ENCODE measurements around the gene SOAT1. TPM values are rescaled to one million over a fixed set of nuclear protein-coding genes. Genes with fewer than 3 reads are reported as not detected.

The SOAT1 gene
- total RNA-seq, 2 experiments from 2014 or later: 76.1 to 78.3 TPM

DNA sequence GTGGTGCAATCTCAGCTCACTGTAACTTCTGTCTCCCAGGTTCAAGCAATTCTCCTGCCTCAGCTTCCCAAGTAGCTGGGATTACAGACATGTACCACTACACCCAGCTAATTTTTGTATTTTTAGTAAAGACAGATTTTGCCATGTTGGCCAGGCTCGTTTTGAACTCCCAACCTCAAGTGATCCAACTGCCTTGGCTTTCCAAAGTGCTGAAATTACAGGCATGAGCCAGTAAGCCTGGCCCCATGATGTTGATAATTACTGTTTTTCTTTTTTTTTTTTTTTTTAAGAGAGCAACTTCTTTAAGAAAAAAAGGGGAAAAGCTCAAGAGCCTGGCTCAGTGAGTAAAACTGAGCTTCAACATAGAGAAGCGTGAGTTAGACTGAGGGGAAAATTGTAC is 9.6 kb upstream of the SOAT1 start:
- H3K4me1 Mint-ChIP-seq (ENCODE audit: low read depth): no peaks in the 10 kb centered on the region
- no peak for ATAC-seq
- ChIA-PET POLR2A (interaction anchor here (1.3 kb wide), 1 partner anchor 10 kb away, joined by 4 read pairs; the partner anchor contains the start of gene SOAT1), CTCF (no interaction called here)
- DNase-seq: no peak
- no peak overlapping the region for H3K27ac Mint-ChIP-seq
- H3K4me3 Mint-ChIP-seq: no peak overlapping the region
- H3K27me3 Mint-ChIP-seq (ENCODE audit: low read depth): no peaks in the 10 kb centered on the region
- H3K36me3 Mint-ChIP-seq (ENCODE audit: low read depth): peaks cover 2% of the 10 kb centered on the region
- peaks cover 1% of the 10 kb centered on the region for H3K9me3 Mint-ChIP-seq (ENCODE audit: insufficient read depth)

- DNase-seq: no peak
- H3K36me3 Mint-ChIP-seq (ENCODE audit: low read depth): no peaks in the 10 kb centered on the region
These were observed 5.7 kb upstream of the SOAT1 start for GRCh38 chr1:179287946-179288345.

GRCh38 chr1:179288977-179289376 is 4.6 kb upstream of the SOAT1 start:
- Mint-ChIP-seq H3K27me3 (ENCODE audit: low read depth) (no peaks in the 10 kb centered on the region), H3K9me3 (ENCODE audit: insufficient read depth) (no peaks in the 10 kb centered on the region), H3K4me1 (ENCODE audit: low read depth) (peaks cover 12% of the 10 kb centered on the region), H3K27ac (no peak overlapping the region), H3K4me3 (no peak overlapping the region), H3K36me3 (ENCODE audit: low read depth) (no peaks in the 10 kb centered on the region)
- CTCF ChIA-PET: no interaction called here
- POLR2A ChIA-PET: no interaction called here
- DNase-seq (no peak), ATAC-seq (no peak)

More at GRCh38 chr1:179287946-179288345, 5.7 kb upstream of the SOAT1 start:
- ATAC-seq: no peak
- H3K4me1 Mint-ChIP-seq (ENCODE audit: low read depth): peaks cover 6% of the 10 kb centered on the region
- no peak overlapping the region for H3K4me3 Mint-ChIP-seq
- CTCF ChIA-PET: no interaction called here
- no peak overlapping the region for H3K27ac Mint-ChIP-seq
- H3K9me3 Mint-ChIP-seq (ENCODE audit: insufficient read depth): no peaks in the 10 kb centered on the region
- POLR2A ChIA-PET: no interaction called here
- H3K27me3 Mint-ChIP-seq (ENCODE audit: low read depth): no peaks in the 10 kb centered on the region

DNA sequence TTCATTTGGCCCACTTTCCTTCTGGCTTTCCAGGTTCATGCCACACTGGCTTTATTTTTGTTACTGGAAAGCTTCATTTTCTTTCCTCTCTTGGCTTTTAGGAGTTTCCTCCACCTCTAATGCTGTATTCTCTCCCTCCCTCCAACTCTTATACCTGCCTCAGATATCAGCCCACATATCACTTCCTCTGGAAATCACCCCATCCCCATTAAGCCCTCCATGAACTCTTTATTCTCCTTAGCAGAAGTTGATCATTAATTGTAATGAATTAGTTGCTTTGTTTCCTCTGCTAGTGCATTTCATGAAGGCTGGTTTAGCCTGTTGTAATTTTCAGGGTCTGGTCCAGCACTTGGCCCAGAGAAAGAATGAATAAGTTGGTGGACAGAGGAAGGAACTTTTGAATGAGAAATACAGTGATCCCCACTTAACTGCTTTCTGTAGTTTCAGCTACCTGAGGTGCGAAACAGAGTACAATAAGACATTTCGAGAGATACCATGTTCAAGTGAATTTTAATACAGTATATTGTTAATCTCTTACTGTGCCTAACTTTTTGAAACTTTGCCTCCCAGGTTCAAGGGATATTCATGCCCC is 1.7 kb downstream of the SOAT1 start:
- Mint-ChIP-seq H3K27me3 (ENCODE audit: low read depth) (no peaks in the 10 kb centered on the region), H3K36me3 (ENCODE audit: low read depth) (peaks cover 30% of the 10 kb centered on the region), H3K9me3 (ENCODE audit: insufficient read depth) (no peaks in the 10 kb centered on the region), H3K27ac (peak overlapping the region; percentile 92), H3K4me3 (peak overlapping the region; percentile 96), H3K4me1 (ENCODE audit: low read depth) (peaks cover 60% of the 10 kb centered on the region)
- ChIA-PET CTCF (interaction anchor here (0.9 to 3.2 kb wide), 3 partner anchors 70 to 214 kb away, joined by 3 to 16 read pairs (median 15); partner anchors contain the start of genes AXDND1 and TOR3A), POLR2A (interaction anchor here (1.2 to 2.6 kb wide), 4 partner anchors 70 to 588 kb away, joined by 3 to 16 read pairs (median 9); partner anchors contain the start of genes AXDND1 and TOR3A)
- DNase-seq (no peak), ATAC-seq (no peak)

- peak overlapping the region; percentile 25 for H3K4me3 Mint-ChIP-seq
- ChIA-PET POLR2A (no interaction called here), CTCF (interaction anchor here (1.0 to 1.7 kb wide), 2 partner anchors 9 to 72 kb away, joined by 3 to 4 read pairs; no protein-coding TSS in a partner anchor)
- DNase-seq: no peak
- ATAC-seq: no peak
- H3K27ac Mint-ChIP-seq: peak overlapping the region; percentile 81
- peaks cover 69% of the 10 kb centered on the region for H3K4me1 Mint-ChIP-seq (ENCODE audit: low read depth)
- no peaks in the 10 kb centered on the region for H3K9me3 Mint-ChIP-seq (ENCODE audit: insufficient read depth)
- H3K27me3 Mint-ChIP-seq (ENCODE audit: low read depth): no peaks in the 10 kb centered on the region
- H3K36me3 Mint-ChIP-seq (ENCODE audit: low read depth): peaks cover 35% of the 10 kb centered on the region
These were observed 2.9 kb downstream of the SOAT1 start for GRCh38 chr1:179296356-179297104.

GRCh38 chr1:179297105-179297378 is 3.4 kb downstream of the SOAT1 start:
- H3K27me3 Mint-ChIP-seq (ENCODE audit: low read depth): no peaks in the 10 kb centered on the region
- DNase-seq (no peak), ATAC-seq (no peak)
- H3K36me3 Mint-ChIP-seq (ENCODE audit: low read depth): peaks cover 39% of the 10 kb centered on the region
- no peaks in the 10 kb centered on the region for H3K9me3 Mint-ChIP-seq (ENCODE audit: insufficient read depth)
- POLR2A ChIA-PET: no interaction called here
- peak overlapping the region; percentile 81 for H3K27ac Mint-ChIP-seq
- peak overlapping the region; percentile 12 for H3K4me3 Mint-ChIP-seq
- CTCF ChIA-PET: interaction anchor here (1.0 to 1.7 kb wide), 2 partner anchors 9 to 71 kb away, joined by 3 to 4 read pairs; no protein-coding TSS in a partner anchor
- H3K4me1 Mint-ChIP-seq (ENCODE audit: low read depth): peaks cover 74% of the 10 kb centered on the region

GRCh38 chr1:179298952-179299351 is 5.4 kb downstream of the SOAT1 start:
- Mint-ChIP-seq H3K9me3 (ENCODE audit: insufficient read depth) (no peaks in the 10 kb centered on the region), H3K27ac (peak overlapping the region; percentile 90), H3K4me3 (peak overlapping the region; percentile 55), H3K4me1 (ENCODE audit: low read depth) (peaks cover 66% of the 10 kb centered on the region), H3K36me3 (ENCODE audit: low read depth) (peaks cover 56% of the 10 kb centered on the region), H3K27me3 (ENCODE audit: low read depth) (no peaks in the 10 kb centered on the region)
- CTCF ChIA-PET: no interaction called here
- POLR2A ChIA-PET: no interaction called here
- DNase-seq: peak; percentile 81
- peak; percentile 93 for ATAC-seq

DNA sequence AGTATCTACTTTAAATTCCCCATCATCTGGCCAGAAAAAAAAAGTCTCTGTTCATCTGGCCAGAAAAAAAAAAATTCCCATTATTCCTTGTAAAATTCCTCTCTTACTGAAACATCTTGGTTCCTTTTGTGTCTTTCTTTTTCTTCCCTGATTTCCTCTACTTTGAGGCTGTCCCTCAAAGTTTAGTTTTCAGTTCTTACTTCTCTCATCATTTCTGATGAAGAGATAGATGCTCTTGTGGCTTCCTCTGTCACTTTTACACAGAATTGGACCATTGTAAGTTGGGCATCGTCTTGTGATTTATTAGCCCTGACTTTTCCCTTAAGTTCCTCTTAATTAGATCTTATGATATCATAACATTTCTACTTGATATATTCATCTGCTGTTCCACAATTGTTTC is 6.5 kb downstream of the SOAT1 start:
- peak overlapping the region; percentile 83 for H3K27ac Mint-ChIP-seq
- CTCF ChIA-PET: no interaction called here
- no peak for ATAC-seq

GRCh38 chr1:179302070-179302469 is 8.5 kb downstream of the SOAT1 start:
- Mint-ChIP-seq H3K27me3 (ENCODE audit: low read depth) (no peaks in the 10 kb centered on the region), H3K9me3 (ENCODE audit: insufficient read depth) (no peaks in the 10 kb centered on the region), H3K36me3 (ENCODE audit: low read depth) (peaks cover 64% of the 10 kb centered on the region), H3K27ac (no peak overlapping the region), H3K4me1 (ENCODE audit: low read depth) (peaks cover 51% of the 10 kb centered on the region), H3K4me3 (no peak overlapping the region)
- ATAC-seq (no peak), DNase-seq (no peak)
- ChIA-PET CTCF (no interaction called here), POLR2A (no interaction called here)

More for the DNA sequence above, 6.5 kb downstream of the SOAT1 start:
- peaks cover 61% of the 10 kb centered on the region for H3K36me3 Mint-ChIP-seq (ENCODE audit: low read depth)
- H3K9me3 Mint-ChIP-seq (ENCODE audit: insufficient read depth): no peaks in the 10 kb centered on the region
- peak overlapping the region; percentile 51 for H3K4me3 Mint-ChIP-seq
- POLR2A ChIA-PET: no interaction called here
- H3K4me1 Mint-ChIP-seq (ENCODE audit: low read depth): peaks cover 63% of the 10 kb centered on the region
- H3K27me3 Mint-ChIP-seq (ENCODE audit: low read depth): no peaks in the 10 kb centered on the region
- DNase-seq: no peak

- CTCF ChIA-PET: interaction anchor here (1.2 kb wide), 1 partner anchor 9 kb away, joined by 4 read pairs; the partner anchor contains the start of gene SOAT1
- H3K36me3 Mint-ChIP-seq (ENCODE audit: low read depth): peaks cover 66% of the 10 kb centered on the region
- peaks cover 40% of the 10 kb centered on the region for H3K4me1 Mint-ChIP-seq (ENCODE audit: low read depth)
These were observed 9.7 kb downstream of the SOAT1 start for GRCh38 chr1:179303200-179303785.

DNA sequence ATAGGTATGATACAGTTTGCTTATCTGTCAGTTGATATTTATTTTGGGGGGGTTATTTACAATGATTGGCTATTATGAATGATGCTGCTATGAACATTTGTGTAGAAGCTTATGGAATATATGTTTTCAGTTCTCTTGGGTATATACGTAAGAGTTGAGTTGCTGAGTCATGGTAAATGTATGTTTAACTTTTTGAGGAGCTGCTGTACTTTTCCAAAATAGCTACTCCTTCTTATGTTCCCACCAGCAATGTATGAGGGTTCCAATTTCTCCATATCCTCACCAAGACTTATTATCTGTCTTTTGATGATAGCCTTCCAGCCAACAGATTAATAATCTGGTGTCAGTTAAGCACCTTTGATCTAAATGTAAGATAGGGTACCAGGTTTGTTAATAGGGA is 11.9 kb downstream of the SOAT1 start:
- H3K27ac Mint-ChIP-seq: no peak overlapping the region
- ChIA-PET CTCF (interaction anchor here (0.8 to 0.9 kb wide), 2 partner anchors 9 to 12 kb away, joined by 3 to 4 read pairs; partner anchors contain the start of gene SOAT1), POLR2A (no interaction called here)
- peaks cover 63% of the 10 kb centered on the region for H3K36me3 Mint-ChIP-seq (ENCODE audit: low read depth)
- no peaks in the 10 kb centered on the region for H3K9me3 Mint-ChIP-seq (ENCODE audit: insufficient read depth)
- ATAC-seq: no peak
- no peaks in the 10 kb centered on the region for H3K27me3 Mint-ChIP-seq (ENCODE audit: low read depth)
- H3K4me1 Mint-ChIP-seq (ENCODE audit: low read depth): peaks cover 24% of the 10 kb centered on the region
- DNase-seq: no peak
- no peak overlapping the region for H3K4me3 Mint-ChIP-seq

More at GRCh38 chr1:179303200-179303785, 9.7 kb downstream of the SOAT1 start:
- ATAC-seq (no peak), DNase-seq (no peak)
- no peaks in the 10 kb centered on the region for H3K27me3 Mint-ChIP-seq (ENCODE audit: low read depth)
- H3K9me3 Mint-ChIP-seq (ENCODE audit: insufficient read depth): no peaks in the 10 kb centered on the region
- H3K27ac Mint-ChIP-seq: no peak overlapping the region
- H3K4me3 Mint-ChIP-seq: no peak overlapping the region
- POLR2A ChIA-PET: no interaction called here

- POLR2A ChIA-PET: no interaction called here
- ATAC-seq (no peak), DNase-seq (no peak)
- H3K9me3 Mint-ChIP-seq (ENCODE audit: insufficient read depth): no peaks in the 10 kb centered on the region
- no peak overlapping the region for H3K27ac Mint-ChIP-seq
- H3K36me3 Mint-ChIP-seq (ENCODE audit: low read depth): peaks cover 55% of the 10 kb centered on the region
- CTCF ChIA-PET: no interaction called here
- peaks cover 15% of the 10 kb centered on the region for H3K4me1 Mint-ChIP-seq (ENCODE audit: low read depth)
- no peak overlapping the region for H3K4me3 Mint-ChIP-seq
- no peaks in the 10 kb centered on the region for H3K27me3 Mint-ChIP-seq (ENCODE audit: low read depth)
These were observed 16.7 kb downstream of the SOAT1 start for GRCh38 chr1:179310291-179310690.

Measured in activated CD8-positive, alpha-beta T cell treated with anti-CD3 and anti-CD28 coated beads, Interleukin-2, amount 10 ng/mL, durations not matched to agents 7 days and 5 days (primary cell).